H1 (cell line): ENCODE results near the gene CFLAR. TPM values are rescaled to one million over a fixed set of nuclear protein-coding genes. Genes with fewer than 3 reads are reported as not detected.

Source experiments
- BRCA1 ChIP-seq: IDR thresholded peaks from 2 replicates; pipeline ENCODE4 v1.6.1; 2012; ENCODE audit warnings: low read depth, low read length, improper control_type of control experiment
- CREB1 ChIP-seq: IDR thresholded peaks from 2 replicates; pipeline ENCODE4 v1.6.1; 2012; ENCODE audit warnings: inconsistent platforms
- SUZ12 ChIP-seq: fragments of 200-600 bp; sonication (generic); IDR thresholded peaks from 2 replicates; pipeline ENCODE4 v1.6.1; 2012; ENCODE audit warnings: mild to moderate bottlenecking, inconsistent platforms, low read length, moderate library complexity, mixed read lengths
- TAF1 ChIP-seq: IDR thresholded peaks from 2 replicates; pipeline ENCODE4 v1.6.1; 2011; ENCODE audit warnings: mild to moderate bottlenecking, low read depth, low read length
- polyA plus RNA-seq, 7 experiments: library from polyadenylated mRNA; depleted of rRNA in 3 of 7; stranded (reverse) in 5 of 7; unstranded in 2 of 7; fragments of >200 nt in 5 of 7; fragments of 200-250 nt in 2 of 7; gene quantifications; 1 replicate in 5 of 7; 2 replicates in 1 of 7; 4 replicates in 1 of 7; pipeline versions ENCODE4 v1.2.1 to v1.2.3, GENCODE V29; 2011 to 2013; ENCODE audit warnings: missing spikeins in 2 of 7, mixed read lengths in 2 of 7
- total RNA-seq: library from RNA; stranded (reverse); fragmentation: NEBNext Ultra II Directional; extraction: Animal tissue kit (Norgen Biotek cat#: 25700); gene quantifications from 2 replicates; pipeline ENCODE4 v1.2.1, GENCODE V29; 2021

The CFLAR gene
- total and polyA plus RNA-seq, 2 of the 8 experiments (the other 6 are each of a cell fraction or from before 2014, with no cell fraction given) = 1.1 to 3.9 TPM

DNA sequence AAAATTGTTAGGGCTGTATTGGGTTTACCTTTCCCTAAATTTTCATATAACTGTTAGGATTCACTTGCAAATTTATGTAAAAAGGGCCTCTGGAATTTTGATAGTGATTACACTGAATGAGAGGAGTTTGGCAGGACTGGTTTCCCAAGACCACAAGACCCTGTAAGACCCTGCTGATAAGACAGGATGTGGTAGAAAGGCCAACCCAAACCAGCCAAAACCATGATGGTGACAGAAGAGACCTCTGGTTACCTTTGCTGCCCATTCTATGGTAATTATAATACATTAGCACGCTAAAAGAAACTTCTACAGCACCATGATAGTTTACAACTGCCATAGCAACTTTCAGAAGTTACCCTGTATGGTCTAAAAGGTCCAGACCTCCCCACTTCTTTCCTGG is 58.7 kb downstream of the CFLAR start (continued):
- TF ChIP-seq BRCA1 (no peak), CREB1 (no peak), TAF1 (no peak), SUZ12 (no peak)
